ENCODE results near the gene VASP.

DNA sequence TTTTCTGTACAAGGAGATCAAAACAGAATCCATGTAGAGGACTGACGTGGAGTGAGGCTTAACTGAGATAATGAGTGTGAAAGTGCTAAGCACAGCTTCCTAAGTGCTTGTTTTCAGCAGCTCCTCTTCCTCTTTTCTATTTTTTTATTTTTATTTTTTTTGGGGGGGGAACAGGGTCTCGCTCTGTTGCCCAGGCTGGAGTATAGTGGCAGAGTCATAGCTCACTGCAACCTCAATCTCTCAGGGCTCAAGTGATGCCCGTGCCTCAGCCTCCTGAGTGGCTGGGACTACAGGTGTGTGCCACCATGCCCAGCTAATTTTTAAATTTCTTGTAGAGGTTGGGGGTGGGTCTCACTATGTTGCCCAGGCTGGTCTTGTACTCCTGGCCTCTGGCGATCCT, 45.1 kb upstream of the VASP start:
- TF ChIP-seq GLIS3 (CRISPR knock-in tag; IDR thresholded peaks at IDR 0.05) (no peak), ZFP30 (CRISPR knock-in tag; IDR thresholded peaks at IDR 0.05) (no peak), PPARA (CRISPR knock-in tag; IDR thresholded peaks at IDR 0.05; ENCODE audit: borderline replicate concordance) (no peak), CSRNP3 (CRISPR knock-in tag; IDR thresholded peaks at IDR 0.05) (no peak), BACH2 (CRISPR knock-in tag; IDR thresholded peaks at IDR 0.05; ENCODE audit: borderline replicate concordance) (no peak), ZC3H10 (CRISPR knock-in tag; IDR thresholded peaks at IDR 0.05) (no peak), ZFP3 (CRISPR knock-in tag; IDR thresholded peaks at IDR 0.05) (no peak), ESRRG (CRISPR knock-in tag; IDR thresholded peaks at IDR 0.05) (no peak), CSDC2 (CRISPR knock-in tag; IDR thresholded peaks at IDR 0.05) (no peak)
- TF ChIP-seq, protein P1, sequence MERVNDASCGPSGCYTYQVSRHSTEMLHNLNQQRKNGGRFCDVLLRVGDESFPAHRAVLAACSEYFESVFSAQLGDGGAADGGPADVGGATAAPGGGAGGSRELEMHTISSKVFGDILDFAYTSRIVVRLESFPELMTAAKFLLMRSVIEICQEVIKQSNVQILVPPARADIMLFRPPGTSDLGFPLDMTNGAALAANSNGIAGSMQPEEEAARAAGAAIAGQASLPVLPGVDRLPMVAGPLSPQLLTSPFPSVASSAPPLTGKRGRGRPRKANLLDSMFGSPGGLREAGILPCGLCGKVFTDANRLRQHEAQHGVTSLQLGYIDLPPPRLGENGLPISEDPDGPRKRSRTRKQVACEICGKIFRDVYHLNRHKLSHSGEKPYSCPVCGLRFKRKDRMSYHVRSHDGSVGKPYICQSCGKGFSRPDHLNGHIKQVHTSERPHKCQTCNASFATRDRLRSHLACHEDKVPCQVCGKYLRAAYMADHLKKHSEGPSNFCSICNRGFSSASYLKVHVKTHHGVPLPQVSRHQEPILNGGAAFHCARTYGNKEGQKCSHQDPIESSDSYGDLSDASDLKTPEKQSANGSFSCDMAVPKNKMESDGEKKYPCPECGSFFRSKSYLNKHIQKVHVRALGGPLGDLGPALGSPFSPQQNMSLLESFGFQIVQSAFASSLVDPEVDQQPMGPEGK (CRISPR knock-in tag; IDR thresholded peaks at IDR 0.05; ENCODE audit: borderline replicate concordance) = no peak

All from SK-N-SH treated with all-trans-retinoic acid at 6 μM for 48 hours (cell line).